SK-N-SH (cell line): ENCODE results near the gene ZNF888.

ENCODE experiments used
- EP300 ChIP-seq, 2 experiments: IDR thresholded peaks; 2 replicates each; pipeline versions ENCODE4 v1.4.0 to v1.6.1; 2012; ENCODE audit warnings: borderline replicate concordance in 1 of 2, low read depth in 1 of 2, low read length in 1 of 2
- FOXJ3 ChIP-seq: sonication (generic); formaldehyde crosslinking; IDR thresholded peaks from 2 replicates; pipeline ENCODE4 v1.5.1; 2020; ENCODE audit warnings: mild to moderate bottlenecking, missing genetic modification reagents
- JUND ChIP-seq: IDR thresholded peaks from 2 replicates; pipeline ENCODE4 v1.4.0; 2012
- NFIC ChIP-seq: IDR thresholded peaks from 2 replicates; pipeline ENCODE4 v1.4.0; 2012; ENCODE audit warnings: borderline replicate concordance
- RCOR1 ChIP-seq: fragments of 150-350 bp; IDR thresholded peaks from 2 replicates; pipeline ENCODE4 v1.6.1; 2017; ENCODE audit warnings: antibody characterized with exemption, low read length
- SIN3A ChIP-seq: IDR thresholded peaks from 2 replicates; pipeline ENCODE4 v1.6.1; 2012; ENCODE audit warnings: low read depth, mild to moderate bottlenecking, low read length, moderate library complexity, borderline replicate concordance
- TAF1 ChIP-seq: IDR thresholded peaks from 2 replicates; pipeline ENCODE4 v1.6.1; 2012; ENCODE audit warnings: low read depth, mild to moderate bottlenecking, low read length, moderate library complexity, borderline replicate concordance
- USF2 ChIP-seq: fragments of 150-350 bp; IDR thresholded peaks from 2 replicates; pipeline ENCODE4 v1.6.1; 2017; ENCODE audit warnings: antibody characterized with exemption, low read length, low read depth, borderline replicate concordance
- TF ChIP-seq, protein P1 (sequence below): fragments of 200-600 bp; sonication (generic); IDR thresholded peaks from 2 replicates; pipeline ENCODE4 v1.6.1; 2017; ENCODE audit warnings: antibody characterized with exemption, mild to moderate bottlenecking, moderate library complexity
- TF ChIP-seq, protein P2 (sequence below): IDR thresholded peaks from 2 replicates; pipeline ENCODE4 v1.4.0; 2012; ENCODE audit warnings: low read depth
- TF ChIP-seq, protein P3 (sequence below): IDR thresholded peaks from 2 replicates; pipeline ENCODE4 v1.4.0; 2012; ENCODE audit warnings: low read depth, borderline replicate concordance

- TF ChIP-seq, protein P1, sequence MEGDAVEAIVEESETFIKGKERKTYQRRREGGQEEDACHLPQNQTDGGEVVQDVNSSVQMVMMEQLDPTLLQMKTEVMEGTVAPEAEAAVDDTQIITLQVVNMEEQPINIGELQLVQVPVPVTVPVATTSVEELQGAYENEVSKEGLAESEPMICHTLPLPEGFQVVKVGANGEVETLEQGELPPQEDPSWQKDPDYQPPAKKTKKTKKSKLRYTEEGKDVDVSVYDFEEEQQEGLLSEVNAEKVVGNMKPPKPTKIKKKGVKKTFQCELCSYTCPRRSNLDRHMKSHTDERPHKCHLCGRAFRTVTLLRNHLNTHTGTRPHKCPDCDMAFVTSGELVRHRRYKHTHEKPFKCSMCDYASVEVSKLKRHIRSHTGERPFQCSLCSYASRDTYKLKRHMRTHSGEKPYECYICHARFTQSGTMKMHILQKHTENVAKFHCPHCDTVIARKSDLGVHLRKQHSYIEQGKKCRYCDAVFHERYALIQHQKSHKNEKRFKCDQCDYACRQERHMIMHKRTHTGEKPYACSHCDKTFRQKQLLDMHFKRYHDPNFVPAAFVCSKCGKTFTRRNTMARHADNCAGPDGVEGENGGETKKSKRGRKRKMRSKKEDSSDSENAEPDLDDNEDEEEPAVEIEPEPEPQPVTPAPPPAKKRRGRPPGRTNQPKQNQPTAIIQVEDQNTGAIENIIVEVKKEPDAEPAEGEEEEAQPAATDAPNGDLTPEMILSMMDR = no peak
- no peak for TF ChIP-seq EP300 (IDR thresholded peaks at IDR 0.05; ENCODE audit: borderline replicate concordance in 1 of 2, low read depth in 1 of 2, low read length in 1 of 2)
- TF ChIP-seq NFIC = no peak
- TF ChIP-seq RCOR1 = no peak
- TF ChIP-seq FOXJ3 = no peak
- TF ChIP-seq TAF1 = no peak
- peak; percentile 92 for TF ChIP-seq SIN3A
- TF ChIP-seq, protein P2, sequence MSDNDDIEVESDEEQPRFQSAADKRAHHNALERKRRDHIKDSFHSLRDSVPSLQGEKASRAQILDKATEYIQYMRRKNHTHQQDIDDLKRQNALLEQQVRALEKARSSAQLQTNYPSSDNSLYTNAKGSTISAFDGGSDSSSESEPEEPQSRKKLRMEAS = peak; percentile 43; the same call in 1 of the 2 replicates
- TF ChIP-seq USF2 = no peak
- TF ChIP-seq JUND = no peak
- TF ChIP-seq, protein P3, sequence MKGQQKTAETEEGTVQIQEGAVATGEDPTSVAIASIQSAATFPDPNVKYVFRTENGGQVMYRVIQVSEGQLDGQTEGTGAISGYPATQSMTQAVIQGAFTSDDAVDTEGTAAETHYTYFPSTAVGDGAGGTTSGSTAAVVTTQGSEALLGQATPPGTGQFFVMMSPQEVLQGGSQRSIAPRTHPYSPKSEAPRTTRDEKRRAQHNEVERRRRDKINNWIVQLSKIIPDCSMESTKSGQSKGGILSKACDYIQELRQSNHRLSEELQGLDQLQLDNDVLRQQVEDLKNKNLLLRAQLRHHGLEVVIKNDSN = no peak
These were observed at the start of gene ZNF888 for GRCh38 chr19:52922841-52923777.
